HG03558 (cell line): Measurements from ENCODE around the gene SNRPE.

Experiments
- ATAC-seq: cut with Tn5 transposase; IDR thresholded peaks from one replicate; pipeline ENCODE4 v1.9.1; 2021; ENCODE audit warnings: moderate number of reproducible peaks; ENCODE audit not compliant: unreplicated experiment; ENCODE audit errors: extremely low read depth

SNRPE gene

GRCh38 chr1:203873094-203873493 lies 11.7 kb downstream of the SNRPE start:
- ATAC-seq, result no peak

DNA sequence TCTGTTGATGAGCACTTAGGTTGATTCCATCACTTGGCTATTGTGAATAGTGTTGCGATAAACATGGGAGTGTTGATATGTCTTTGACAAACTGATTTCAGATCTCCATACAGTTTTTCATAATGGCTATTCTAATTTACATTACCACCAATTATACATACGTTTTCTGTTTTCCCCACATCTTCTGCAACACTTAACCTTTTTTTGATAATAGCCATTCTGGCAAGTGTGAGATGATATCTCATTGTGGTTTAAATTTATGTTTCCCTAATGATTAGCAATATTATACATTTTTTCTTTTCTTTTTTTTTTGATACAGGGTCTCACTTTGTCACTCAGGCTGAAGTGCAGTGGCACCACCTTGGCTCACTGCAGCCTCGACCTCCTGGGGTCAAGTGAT lies 17.0 kb downstream of the SNRPE start:
- no peak for ATAC-seq

GRCh38 chr1:203880606-203881005 lies 19.2 kb downstream of the SNRPE start:
- no peak for ATAC-seq

DNA sequence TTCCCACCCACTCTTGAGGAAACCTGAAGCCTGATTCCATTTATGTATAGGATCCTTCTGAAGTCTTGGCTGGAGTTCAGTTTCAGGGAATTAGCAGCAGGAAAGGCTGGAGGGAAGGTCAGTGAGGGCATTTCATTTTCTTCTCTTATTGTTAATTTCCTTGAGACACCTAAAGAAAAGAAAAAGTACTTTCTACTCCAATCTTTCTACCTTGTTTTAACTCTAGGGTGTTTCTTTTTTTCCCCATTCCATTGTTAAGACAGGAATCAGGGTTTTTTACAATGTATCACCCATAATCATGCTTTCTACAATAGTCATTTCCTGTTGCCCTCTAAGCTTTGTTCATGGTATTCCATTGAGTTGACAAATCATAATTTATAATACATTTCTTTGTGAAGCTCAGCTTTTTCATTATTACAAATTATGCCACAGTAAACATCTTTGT lies 27.4 kb downstream of the SNRPE start:
- no peak for ATAC-seq

GRCh38 chr1:203891950-203892349 lies 30.6 kb downstream of the SNRPE start:
- no peak for ATAC-seq

DNA sequence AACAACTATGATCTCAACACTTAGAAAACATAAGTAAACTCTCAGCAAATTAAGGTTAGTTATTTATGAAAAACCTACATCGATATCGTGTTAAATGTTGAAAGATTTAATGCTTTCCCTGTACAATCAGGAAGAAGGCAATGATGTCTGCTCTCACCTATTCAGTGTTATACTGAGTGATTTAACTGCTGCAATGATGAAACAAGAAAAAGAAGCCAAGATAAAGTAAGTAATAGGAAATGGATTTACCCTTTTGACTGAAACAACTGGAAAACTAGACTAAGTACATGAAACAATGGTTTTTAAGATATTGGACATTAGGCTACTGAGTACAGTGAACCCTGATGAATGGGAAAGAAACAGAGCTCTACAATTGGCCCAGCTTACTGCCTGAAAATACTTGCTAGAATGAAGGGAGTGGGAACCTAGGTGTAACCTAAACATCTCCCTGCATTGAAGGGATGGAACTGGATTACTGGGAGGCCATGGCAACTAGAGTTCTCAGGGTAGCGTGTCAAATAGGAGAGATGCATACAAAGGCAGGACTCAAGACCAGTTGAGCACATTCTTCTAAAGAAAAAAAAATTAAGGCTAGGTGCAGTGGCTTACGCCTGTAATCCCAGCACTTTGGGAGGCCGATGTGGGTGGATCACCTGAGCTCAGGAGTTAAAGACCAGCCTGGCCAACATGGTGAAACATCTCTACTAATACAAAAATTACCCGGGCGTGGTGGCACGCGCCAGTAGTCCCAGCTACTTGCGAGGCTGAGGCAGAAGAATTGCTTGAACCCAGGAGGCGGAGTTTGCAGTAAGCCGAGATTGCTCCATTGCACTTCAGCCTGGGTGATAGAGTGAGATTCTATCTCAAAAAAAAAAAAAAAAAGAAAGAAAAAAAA lies 37.3 kb downstream of the SNRPE start:
- ATAC-seq, result no peak

DNA sequence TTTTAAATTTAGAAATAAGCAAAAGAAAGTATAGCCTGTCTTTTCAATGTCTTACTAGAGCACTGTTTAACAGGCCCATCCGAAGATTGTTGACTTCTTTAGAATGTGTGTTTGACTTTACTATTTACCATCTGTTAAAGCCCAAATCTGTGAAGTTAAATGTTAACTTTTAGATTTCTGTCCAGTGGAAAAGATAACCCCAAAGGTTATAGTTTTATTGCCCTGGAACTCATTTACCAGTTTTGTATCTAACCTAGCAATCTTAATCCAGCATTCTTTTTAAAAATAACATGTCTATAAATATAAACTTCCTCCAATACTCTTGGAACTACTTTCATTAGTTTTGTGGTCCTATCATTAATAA lies 37.9 kb downstream of the SNRPE start:
- ATAC-seq, result no peak

DNA sequence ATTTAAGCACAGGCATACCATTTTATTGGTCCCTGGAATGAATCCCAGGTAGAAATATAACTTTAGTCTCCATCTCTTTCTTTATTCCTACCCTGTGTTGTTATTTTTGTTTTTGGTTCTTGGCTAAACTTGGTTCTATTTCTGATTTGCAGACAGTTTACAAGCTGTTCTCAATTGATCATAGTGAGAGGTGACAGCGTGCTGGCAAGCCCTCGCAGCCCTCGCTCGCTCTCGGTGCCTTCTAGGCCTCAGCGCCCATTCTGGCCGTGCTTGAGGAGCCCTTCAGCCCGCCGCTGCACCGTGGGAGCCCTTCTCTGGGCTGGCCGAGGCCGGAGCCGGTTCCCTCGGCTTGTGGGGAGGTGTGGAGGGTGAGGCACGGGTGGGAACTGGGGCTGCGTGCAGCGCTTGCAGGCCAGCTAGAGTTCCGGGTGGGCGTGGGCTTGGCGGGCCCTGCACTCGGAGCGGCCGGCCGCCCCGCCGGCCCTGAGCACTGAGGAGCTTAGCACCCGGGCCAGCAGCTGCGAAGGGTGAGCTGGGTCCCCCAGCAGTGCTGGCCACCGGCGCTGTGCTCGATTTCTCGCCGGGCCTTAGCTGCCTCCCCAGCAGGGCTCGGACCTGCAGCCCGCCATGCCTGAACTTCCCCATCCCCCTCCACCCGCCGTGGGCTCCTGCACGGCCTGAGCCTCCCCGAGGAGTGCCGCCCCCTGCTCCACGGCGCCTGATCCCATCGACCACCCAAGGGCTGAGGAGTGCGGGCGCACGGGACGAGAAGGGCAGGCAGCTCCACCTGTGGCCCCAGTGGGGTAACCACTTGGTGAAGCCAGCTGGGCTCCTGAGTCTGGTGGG lies 38.7 kb downstream of the SNRPE start:
- no peak for ATAC-seq

DNA sequence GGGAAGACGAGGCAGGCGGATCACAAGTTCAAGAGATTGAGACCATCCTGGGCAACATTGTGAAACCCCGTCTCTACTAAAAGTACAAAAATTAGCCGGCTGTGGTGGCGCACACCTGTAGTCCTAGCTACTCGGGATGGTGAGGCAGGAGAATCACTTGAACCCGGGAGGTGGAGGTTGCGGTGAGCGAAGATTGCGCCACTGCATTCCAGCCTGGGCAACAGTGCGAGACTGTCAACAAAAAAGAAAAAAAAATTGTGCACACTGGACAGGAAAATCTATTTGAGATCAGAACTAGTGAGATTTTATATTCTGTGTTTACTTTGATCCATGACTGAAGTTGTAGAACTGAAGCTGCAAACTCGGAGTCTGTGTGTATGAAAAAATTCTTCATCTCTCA lies 40.2 kb downstream of the SNRPE start:
- no peak for ATAC-seq

- ATAC-seq, result no peak
Observed at GRCh38 chr1:203905275-203905674, 43.9 kb downstream of the SNRPE start.

DNA sequence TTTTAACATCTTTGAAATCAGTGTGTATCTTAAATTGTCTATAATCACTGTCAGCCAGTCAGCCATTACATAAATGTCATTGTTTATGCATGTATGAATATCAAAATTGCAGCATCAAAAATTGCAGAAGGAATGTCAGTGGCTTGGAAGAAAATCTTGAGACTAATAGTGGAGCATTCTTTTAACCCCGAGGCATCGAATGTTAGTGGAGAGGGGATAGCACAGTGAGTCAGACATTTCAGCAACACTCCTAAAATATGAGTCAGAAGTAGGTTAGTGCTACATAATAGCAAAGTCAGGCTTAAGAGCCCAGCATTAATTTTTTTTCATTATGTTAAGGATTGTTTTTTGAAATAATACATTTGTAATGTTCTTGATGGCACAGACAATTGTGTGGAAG lies 45.5 kb downstream of the SNRPE start:
- no peak for ATAC-seq

DNA sequence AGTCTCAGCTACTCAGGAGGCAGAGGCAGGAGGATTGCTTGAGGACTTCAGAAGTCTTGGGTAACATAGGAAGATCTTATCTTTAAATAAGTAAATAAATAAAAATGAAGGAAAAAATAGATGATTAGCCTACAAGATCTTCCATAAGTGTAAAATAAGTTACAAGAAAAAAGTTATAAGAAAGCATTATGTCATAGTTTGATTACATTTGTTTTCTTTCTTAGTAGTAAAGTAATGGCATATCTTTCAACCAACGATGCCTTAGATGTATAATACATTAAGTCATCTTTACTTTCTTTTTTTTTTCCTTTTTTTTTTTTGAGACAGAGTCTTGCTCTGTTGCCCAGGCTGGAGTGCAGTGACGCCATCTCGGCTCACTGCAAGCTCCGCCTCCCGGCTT lies 46.5 kb downstream of the SNRPE start:
- no peak for ATAC-seq

DNA sequence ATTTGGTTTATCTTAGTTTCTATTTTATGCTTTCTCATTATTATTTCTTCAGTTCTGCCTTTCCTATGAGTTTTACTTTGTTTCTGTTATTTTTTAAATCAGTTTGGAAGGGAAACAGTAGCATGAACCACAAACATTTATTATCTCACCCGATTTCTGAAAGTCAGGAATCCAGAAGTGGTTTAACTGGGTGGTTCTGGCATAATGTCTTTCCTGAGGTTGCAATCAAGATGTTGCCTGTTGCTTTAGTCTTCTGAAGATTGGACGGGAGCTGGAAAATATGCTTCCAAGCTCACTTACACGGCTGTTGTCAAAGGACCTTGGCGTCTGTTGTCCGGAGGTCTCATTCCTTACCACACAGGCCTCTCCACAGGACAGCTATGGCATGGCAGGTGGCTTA lies 50.4 kb downstream of the SNRPE start:
- ATAC-seq, result no peak

DNA sequence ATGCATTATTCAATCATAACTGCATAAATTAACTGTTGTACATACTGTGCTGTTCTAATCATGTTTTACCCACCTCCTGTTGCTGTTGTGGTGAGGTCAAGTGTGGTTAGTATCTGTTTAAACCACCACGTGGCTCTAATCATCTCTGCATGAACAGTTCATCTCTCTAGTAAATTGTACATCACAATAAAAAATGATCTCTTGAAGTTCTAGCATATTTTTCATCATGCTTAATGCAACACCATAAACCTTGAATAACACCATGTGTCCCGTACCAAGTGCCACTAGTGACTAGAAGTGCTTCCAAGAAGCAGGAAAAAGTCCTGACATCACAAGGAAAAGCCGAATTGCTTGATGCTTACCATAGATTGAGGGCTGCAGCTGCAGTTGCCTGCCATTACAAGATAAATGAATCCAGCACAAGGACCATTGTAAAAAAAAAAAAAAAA lies 51.7 kb downstream of the SNRPE start:
- no peak for ATAC-seq

GRCh38 chr1:203914292-203914691 lies 52.9 kb downstream of the SNRPE start:
- ATAC-seq, result no peak

DNA sequence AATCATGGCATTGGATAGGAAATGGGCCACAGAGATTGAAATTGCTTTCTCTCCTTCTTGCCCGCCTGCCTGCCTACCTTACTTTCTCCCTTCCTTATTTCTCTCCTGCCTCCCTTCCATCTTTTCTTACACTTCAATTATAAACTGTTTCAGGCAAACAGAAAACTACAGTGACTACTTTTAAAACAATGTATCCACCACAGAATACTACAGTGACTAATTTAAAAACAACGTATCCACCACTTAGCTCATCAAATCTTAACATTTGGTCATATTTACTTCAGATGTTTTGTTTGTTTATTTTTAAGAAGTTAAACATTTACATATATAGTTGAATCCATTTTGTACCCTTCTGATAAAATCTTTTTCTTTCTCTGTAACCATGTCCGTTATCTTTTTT lies 54.4 kb downstream of the SNRPE start:
- ATAC-seq, result no peak

DNA sequence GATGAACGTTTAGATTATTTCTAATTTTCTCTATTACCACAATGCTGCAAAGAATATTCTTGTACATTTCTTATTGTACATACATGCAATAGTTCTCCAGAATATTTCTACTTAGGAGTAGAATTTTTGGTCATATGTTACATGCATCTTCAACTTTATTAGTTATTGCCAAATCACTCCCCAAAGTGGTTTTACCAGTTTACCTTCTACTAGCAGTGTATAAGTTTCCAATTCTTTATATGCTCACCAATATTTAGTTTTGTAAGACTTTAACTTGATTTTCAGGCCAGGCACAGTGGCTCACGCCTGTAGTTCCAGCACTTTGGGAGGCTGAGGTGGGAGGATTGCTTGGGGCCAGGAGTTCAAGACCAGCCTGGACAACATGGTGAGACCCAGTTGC lies 55.4 kb downstream of the SNRPE start:
- ATAC-seq, result no peak
